Subcutaneous adipose tissue (tissue), 4 donors: ENCODE results near the gene MYBBP1A. TPM values are rescaled to one million over a fixed set of nuclear protein-coding genes. Genes with fewer than 3 reads are reported as not detected.

Source experiments
- CTCF ChIP-seq: fragments of 450-650 bp; IDR thresholded peaks from one replicate; pipeline ENCODE4 v1.5.1; 2016; ENCODE audit warnings: low read depth, mild to moderate bottlenecking, control low read depth, antibody characterized with exemption, moderate library complexity
- total RNA-seq, 4 donors: library from RNA; depleted of rRNA; stranded (reverse); fragments of >200 nt; gene quantifications; one replicate each; pipeline ENCODE4 v1.1.0, GENCODE V29; 2016

MYBBP1A gene
- total RNA-seq, 4 donors from 2014 or later: 16.5 to 34.7 (median 28.7) TPM

- no peak for TF ChIP-seq CTCF
Measured at GRCh38 chr17:4505187-4505586, 50.0 kb downstream of the MYBBP1A start.

GRCh38 chr17:4504188-4504587 is 51.0 kb downstream of the MYBBP1A start:
- no peak for TF ChIP-seq CTCF

GRCh38 chr17:4503283-4504025 is 51.7 kb downstream of the MYBBP1A start:
- TF ChIP-seq CTCF: no peak

- TF ChIP-seq CTCF: no peak
Measured at GRCh38 chr17:4502466-4503154, 52.6 kb downstream of the MYBBP1A start.

GRCh38 chr17:4501295-4501949 is 53.8 kb downstream of the MYBBP1A start:
- TF ChIP-seq CTCF: no peak

GRCh38 chr17:4500191-4500571 is 55.0 kb downstream of the MYBBP1A start:
- TF ChIP-seq CTCF: no peak
